GM18526 (cell line): ENCODE data around the gene CCDC102A.

Experiments
- POLR2A ChIP-seq: IDR thresholded peaks from 3 replicates; pipeline ENCODE4 v1.6.1; 2011; ENCODE audit not compliant: insufficient read length; ENCODE audit errors: extremely low read depth

CCDC102A gene

DNA sequence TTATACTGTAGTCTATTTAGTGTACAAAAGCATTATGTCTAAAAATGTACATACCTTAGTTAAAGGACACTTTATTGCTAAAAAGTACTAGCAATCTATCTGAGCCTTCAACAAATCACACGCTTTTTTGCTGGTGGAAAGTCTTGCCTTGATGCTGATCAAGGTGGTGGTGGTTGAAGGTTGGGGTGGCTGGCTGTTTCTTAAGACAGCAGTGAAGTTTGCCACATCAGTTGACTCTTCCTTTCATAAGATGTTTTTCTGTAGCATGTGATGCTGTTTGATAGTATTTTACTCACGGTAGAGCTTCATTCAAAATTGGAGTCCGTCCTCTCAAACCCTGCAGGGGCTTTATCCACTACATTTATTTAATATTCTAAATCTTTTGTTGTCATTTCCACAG, 14.7 kb upstream of the CCDC102A start:
- no peak for TF ChIP-seq POLR2A

DNA sequence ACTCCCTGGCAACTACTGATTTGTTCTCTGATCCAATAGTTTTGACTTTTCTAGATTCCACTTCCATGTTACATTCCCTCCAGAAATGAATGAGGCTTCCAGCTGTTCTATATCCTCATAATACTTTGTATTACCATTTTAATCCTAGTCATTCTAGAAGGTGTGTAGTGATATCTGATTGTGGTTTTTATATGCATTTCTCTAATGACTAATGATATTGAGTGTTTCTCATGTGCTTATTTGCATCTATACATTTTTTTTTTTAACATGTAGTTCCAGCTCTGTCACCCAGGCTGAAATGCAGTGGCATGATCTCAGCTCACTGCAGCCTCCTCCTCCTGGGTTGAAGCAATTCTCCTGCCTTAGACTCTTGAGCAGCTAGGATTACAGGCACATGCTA, 13.4 kb upstream of the CCDC102A start:
- TF ChIP-seq POLR2A = no peak

DNA sequence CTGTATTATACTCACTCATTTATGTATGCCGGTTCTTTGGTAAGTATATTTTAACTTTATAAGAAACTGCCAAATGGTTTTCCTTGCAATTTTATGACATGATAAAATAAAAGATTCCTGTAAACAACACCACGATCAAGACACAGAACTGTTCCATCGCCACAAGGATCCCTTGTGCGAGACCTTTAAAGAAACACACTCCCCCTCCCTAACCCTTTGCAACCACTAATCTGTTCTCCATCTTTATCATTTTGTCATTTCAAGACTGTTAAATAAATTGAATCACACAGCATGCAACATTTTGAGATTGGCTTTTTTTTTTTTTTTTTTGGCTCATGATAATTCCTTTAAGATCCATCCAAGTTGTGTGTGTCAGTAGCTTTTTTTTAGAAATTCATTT, 12.0 kb upstream of the CCDC102A start:
- TF ChIP-seq POLR2A = no peak

DNA sequence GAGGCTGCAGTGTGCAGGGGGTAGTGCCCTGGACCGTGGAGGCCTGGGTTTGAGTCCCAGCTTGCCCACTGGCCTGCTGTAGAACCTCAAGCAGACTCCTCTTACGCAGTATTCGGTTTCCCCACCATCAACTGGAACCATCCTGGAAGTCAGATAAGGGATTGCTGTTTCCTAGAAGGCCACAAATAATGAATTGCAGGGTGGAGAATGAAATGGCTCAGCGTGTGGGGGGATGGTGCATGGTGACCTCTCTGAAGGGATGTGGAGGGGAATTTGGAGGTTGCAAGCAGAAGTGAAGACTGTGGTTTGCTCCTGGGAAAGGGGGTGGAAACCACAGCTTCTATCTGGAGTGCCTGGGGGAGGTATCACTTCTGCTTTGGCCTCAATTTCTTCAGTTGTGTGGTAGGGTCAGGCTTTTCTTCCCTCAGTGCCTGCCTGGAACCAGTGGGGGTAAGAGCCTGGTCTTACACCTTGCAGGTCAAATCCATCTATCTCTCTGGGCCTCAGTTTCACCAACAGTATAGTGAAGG, 7.8 kb upstream of the CCDC102A start:
- TF ChIP-seq POLR2A = no peak

DNA sequence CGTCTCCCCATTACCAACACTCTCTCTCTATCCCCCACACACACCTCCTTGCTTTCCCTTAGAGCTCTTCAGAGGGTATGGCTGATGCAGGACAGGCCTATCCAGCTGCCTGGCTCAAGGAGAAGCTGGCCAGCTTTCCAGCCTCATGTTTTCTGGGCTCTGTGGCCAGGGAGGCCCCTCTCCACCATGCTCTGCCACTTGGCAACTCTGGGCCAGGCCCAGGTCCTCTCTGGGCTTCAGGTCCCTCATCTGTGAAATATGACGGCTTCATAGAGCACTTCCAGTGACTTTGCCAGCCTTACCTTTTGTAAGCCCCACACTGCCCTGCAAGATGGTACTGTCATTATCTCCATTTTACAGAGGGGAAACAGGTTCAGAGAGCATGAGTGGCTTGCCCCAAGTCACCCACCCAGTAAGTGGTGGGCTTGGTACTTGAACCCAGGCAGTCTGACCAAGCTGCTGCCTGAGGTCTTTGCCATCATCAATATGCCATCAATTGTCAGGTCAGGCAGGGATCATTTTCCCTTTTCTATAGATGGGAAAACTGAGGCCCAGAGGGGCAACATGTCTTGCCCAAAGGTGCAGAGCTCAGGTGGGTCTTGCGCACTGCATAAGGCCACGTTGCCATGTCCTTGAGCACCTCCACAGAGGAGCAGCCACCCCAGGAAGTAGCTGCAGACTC, 5.5 kb upstream of the CCDC102A start:
- TF ChIP-seq POLR2A = no peak

DNA sequence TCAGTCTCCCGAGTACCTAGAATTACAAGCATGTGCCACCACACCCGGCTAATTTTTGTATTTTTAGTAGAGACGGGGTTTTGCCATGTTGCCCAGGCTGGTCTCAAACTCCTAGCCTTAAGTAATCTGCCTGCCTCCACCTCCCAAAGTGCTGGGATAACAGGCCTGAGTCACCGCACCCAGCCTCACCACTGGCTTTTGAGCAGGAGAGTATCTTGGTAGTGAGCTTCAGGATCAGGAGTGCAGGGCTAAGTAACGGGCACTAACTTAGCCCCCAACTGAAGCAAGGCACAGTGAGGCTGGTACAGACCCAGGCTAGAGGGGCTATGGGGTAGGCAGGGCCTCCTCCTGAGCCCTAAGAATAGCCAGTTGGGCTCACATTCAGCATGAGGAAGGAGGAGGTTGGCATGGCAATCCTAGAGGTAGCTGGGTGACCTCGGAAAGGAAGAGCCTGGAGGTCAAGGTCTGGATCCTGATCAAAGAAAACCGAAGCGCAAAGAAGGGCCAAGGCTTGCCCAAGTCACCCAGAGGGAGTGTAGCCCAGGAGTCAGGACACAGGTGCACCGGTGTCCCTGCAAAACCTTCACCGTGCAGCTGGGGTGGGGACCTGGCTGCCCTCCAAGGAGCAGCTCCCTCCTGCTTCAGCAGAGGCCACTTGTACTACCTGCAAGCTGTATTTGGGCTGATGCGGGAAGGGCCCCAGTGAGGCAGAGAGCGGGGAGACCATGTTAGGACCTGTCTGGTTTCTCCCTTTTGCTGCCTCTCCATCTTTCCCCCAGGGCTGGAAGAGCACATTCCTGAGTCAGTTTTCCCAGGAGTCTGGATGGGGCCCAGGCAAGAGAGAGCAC, 4.8 kb upstream of the CCDC102A start:
- TF ChIP-seq POLR2A = no peak

DNA sequence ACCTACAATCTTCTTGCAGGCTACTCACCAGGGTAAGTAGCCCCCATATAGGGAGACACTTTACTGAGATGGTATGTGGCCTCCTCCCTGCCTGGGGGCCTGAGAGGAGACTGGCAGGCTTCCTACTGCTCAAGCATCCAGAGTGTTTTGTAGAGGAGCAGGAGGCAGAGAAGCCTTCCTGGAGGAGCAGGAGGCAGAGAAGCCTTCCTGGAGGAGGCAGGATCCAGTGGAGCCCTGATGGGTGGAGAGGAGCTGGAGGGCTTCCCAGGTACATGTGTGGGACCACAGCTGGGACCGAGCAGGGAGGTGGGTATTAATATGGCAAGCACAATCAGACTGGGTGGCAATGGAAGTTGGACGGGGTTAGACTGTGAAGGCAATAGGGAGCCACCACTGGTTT, 4.0 kb upstream of the CCDC102A start:
- no peak for TF ChIP-seq POLR2A

DNA sequence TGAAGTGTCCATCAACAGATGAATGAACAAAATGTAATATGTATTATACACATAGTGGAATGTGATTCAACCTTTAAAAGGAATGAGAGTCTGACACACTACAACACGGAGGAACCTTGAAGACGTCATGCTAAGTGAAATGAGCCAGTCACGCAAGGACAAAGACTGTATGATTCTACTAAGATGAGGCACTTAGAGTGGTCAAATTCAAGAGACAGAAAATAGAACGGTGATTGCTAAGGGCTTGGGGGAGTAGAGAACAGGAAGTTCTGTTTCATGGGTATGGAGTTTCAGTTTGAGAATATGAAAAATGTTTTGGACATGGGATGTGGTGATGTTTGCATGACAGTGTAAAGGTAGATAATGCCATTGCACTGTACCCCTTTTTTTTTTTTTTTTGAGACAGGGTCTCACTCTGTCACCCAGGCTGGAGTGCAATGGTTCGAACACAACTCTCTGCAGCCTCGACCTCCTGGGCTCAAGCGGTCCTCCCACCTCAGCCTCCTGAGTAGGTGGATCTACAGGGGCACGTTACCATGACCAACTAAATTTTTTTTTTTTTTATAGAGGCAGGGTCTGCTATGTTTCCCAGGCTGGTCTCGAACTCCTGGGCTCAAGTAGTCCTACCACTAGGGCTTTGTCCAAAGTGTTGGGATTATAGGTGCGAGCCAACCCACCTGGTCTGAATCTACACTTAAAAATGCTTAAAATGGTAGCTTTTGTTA, 2.9 kb upstream of the CCDC102A start:
- no peak for TF ChIP-seq POLR2A

DNA sequence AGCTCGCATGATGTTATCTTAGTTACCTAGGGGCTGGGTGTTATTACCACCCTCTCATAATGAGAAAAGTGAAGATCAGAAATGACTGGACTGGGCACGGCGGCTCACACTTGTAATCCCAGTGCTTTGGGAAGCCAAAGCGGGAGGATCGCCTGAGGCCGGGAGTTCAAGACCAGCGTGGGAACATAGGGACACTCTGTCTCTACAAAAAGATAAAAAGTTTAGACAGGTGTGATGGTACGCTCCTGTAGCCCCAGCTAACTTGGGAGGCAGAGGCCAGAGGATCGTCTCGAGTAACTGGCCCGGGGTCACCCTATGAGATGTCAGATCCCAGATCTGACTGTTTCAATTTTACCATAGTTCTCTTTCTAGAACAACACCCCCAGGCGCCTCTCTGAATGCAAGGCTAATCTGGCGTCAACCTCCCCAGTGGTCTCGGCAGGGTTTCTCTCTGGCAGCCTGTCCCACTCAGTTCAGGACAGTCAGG, 1.9 kb upstream of the CCDC102A start:
- no peak for TF ChIP-seq POLR2A

DNA sequence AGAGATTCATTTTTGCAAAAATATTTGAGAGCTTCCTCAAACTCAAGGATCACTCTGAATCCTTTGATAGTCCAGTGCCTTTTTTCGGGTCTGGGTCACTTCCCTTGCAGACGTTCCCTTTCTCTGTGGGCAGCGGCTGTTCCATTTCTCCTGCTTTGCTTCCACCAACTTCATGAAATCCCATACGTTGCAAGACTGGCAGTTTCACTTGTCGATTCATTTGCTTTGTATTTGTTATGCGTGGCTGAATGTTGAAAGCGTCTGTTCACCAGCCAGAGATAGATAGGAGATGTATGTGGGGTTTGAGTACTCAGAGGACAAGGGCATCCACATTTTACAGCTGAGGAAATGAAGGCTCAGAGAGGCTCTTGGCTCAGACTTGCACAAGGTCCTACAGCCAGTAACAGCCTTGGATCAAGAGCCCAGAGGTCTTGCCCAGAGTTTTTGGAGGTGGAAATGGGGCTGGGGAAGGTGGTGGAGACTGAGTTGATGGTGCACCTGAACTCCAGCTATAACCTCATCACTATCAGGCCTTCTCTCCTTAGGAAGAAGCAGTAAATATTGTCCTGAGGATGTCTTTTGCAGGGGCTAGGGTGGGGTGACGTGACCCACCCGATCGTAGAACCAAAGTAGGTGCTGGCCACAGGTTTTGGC, 1.3 kb upstream of the CCDC102A start:
- no peak for TF ChIP-seq POLR2A

DNA sequence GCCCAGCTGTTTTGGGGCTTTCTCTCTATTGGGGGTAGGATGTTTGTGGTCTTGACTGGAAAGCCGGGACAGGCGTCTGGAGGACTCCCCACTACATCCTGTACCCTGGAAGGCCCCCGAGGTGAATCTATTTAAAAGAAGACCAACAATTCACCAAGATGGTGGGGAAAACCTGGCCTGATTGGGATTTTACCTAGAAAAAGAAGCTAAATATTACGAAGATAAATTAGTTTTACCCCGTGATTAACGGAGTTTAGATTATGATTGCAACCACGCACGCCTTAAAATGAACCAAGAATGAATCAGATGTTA, 779 bp upstream of the CCDC102A start:
- TF ChIP-seq POLR2A = no peak

DNA sequence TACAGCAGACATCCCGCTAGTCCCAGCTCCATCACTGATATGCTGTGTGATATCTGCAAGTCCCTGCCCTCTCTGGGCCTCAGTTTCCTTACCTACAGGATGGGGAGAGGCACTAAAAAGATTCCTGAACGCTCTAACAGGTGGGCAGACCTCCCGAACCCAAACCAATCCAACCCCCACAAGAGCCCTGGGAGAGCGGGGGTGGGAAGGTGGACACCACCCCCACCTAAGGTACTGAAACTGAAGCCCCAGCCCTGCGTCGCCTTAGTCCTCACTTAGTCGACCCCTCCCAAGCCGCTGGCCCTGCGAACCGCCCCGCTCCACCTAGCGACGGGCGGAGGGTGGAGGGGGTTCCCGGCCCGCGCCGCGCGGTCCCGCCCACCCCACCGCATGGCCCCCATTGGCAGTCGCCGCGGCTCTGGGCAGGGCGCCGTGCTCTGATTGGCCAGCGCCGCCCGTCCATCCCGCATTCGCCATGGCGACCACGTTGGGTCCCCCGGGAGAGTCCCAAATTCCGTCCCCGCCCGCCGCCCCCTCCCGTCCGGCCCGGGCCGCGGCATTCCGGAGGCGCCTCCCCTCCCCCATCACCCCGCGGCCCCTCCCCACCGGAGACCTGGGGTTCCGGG, 578 bp downstream of the CCDC102A start:
- no peak for TF ChIP-seq POLR2A

DNA sequence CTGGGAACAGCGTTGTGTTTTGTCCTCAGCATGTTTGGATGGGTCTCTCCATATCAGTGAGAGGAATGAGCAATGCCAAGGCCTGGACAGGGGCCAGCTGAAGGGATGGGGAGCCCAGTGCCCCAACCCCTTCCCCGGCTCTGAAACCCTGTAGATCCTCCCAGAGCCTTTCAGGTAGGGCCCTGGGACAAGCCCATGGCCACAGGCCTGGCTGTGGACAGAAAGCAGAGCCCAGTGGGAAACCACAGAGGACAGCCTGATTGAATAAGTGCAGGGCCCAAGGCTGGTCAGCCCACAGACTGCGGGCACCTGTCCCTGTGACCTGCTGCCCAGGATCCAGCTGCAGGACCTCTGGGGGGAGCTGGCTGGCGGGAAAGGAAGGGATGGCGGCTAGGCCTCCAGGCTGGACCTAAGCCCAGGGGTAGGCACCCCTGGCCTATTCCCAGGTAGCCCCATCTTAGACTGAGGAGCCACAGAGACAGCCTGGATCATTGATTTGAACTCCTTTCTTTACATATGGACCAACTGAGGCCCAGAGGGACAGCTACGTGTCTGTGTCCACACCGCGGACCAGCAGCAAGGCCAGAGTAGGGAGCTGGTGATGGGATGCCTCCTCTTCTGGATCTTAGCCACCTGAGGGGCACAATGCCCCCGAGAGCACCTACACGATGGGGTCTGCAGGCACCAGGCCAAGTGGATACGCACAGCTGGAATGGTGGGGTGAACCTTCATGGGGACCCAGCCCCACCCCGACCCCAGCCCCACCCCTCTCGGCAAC, 1.3 kb downstream of the CCDC102A start:
- no peak for TF ChIP-seq POLR2A

DNA sequence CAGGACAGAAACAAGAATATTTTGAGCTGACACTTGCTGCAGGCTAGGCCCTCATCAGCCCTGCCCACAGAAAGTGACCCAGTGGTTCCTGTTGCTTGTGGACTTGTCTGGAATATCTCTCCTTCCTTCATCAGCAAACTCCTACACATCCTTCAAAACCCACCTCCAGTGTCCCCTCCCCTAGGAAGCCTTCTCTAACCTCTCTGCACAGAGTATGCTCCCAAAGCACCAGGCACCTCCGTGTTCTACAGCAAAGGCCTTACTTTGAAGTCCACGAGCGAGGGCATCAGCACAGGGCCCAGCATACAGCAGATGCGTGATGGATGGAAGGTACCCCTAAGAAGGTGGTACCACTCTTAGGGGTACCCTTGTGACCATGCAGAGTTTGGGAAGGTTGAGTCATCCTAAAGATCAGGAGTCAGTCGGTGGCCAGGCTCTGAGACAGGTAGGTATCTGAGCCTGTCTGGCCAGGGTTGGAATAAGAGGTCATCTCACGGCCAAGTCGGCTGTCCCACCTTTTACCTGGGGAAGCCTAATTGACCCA, 2.0 kb downstream of the CCDC102A start:
- TF ChIP-seq POLR2A = no peak
